GM21390 (cell line): ENCODE data around the gene ARHGEF19.
"Not testable (repeated sequence)": the region's sequence is repeated elsewhere in the genome, so short reads cannot be mapped to it uniquely, and the experiment has no call there.

Experiments used
- ATAC-seq: cut with Tn5 transposase; IDR thresholded peaks from one replicate; pipeline ENCODE4 v1.9.1; 2021; ENCODE audit not compliant: unreplicated experiment

The ARHGEF19 gene

GRCh38 chr1:16205891-16206546 is 6.4 kb downstream of the ARHGEF19 start:
- ATAC-seq = no peak

- no peak for ATAC-seq
Measured at GRCh38 chr1:16205334-16205671, 7.1 kb downstream of the ARHGEF19 start.

GRCh38 chr1:16204634-16205333 is 7.7 kb downstream of the ARHGEF19 start:
- no peak for ATAC-seq

- no peak for ATAC-seq
Measured at GRCh38 chr1:16204216-16204615, 8.2 kb downstream of the ARHGEF19 start.

GRCh38 chr1:16203550-16203949 is 8.9 kb downstream of the ARHGEF19 start:
- no peak for ATAC-seq

- no peak for ATAC-seq
Measured at GRCh38 chr1:16202281-16203210, 9.9 kb downstream of the ARHGEF19 start.

GRCh38 chr1:16199700-16200099 is 12.8 kb downstream of the ARHGEF19 start:
- no peak for ATAC-seq

- no peak for ATAC-seq
Measured at GRCh38 chr1:16199157-16199501, 13.3 kb downstream of the ARHGEF19 start.

GRCh38 chr1:16198444-16199156 is 13.9 kb downstream of the ARHGEF19 start:
- no peak for ATAC-seq

- ATAC-seq = no peak
Measured at GRCh38 chr1:16196874-16197273, 15.6 kb downstream of the ARHGEF19 start.

GRCh38 chr1:16196139-16196538 is 16.3 kb downstream of the ARHGEF19 start:
- not testable (repeated sequence) for ATAC-seq

GRCh38 chr1:16195518-16195905 is 16.9 kb downstream of the ARHGEF19 start:
- no peak for ATAC-seq

- no peak for ATAC-seq
Measured at GRCh38 chr1:16191916-16192546, 20.4 kb downstream of the ARHGEF19 start.

GRCh38 chr1:16191309-16191708 is 21.1 kb downstream of the ARHGEF19 start:
- ATAC-seq = no peak

GRCh38 chr1:16189921-16190621 is 22.4 kb downstream of the ARHGEF19 start:
- no peak for ATAC-seq

- ATAC-seq = no peak
Measured at GRCh38 chr1:16189003-16189402, 23.4 kb downstream of the ARHGEF19 start.

GRCh38 chr1:16187748-16188401 is 24.6 kb downstream of the ARHGEF19 start:
- no peak for ATAC-seq

GRCh38 chr1:16186655-16187235 is 25.7 kb downstream of the ARHGEF19 start:
- no peak for ATAC-seq

GRCh38 chr1:16184557-16185303 is 27.7 kb downstream of the ARHGEF19 start:
- no peak for ATAC-seq
